HEK293T (cell line): ENCODE data around the gene DNPEP.

Source experiments
- ARNT ChIP-seq: fragments of 450-650 bp; IDR thresholded peaks from 2 replicates; pipeline ENCODE4 v1.6.1; 2017; ENCODE audit warnings: mild to moderate bottlenecking
- BHLHE40 ChIP-seq: fragments of 450-650 bp; IDR thresholded peaks from 2 replicates; pipeline ENCODE4 v1.6.1; 2016; ENCODE audit warnings: mild to moderate bottlenecking, moderate library complexity, borderline replicate concordance
- FOXK2 ChIP-seq: fragments of 450-650 bp; IDR thresholded peaks from 2 replicates; pipeline ENCODE4 v1.6.1; 2016; ENCODE audit warnings: mild to moderate bottlenecking
- LEF1 ChIP-seq: fragments of 450-650 bp; IDR thresholded peaks from 2 replicates; pipeline ENCODE4 v1.6.1; 2017; ENCODE audit warnings: mild to moderate bottlenecking, borderline replicate concordance
- SP1 ChIP-seq: fragments of 450-650 bp; IDR thresholded peaks from 2 replicates; pipeline ENCODE4 v1.6.1; 2017
- ZNF384 ChIP-seq: fragments of 450-650 bp; IDR thresholded peaks from 2 replicates; pipeline ENCODE4 v1.6.1; 2016

DNA sequence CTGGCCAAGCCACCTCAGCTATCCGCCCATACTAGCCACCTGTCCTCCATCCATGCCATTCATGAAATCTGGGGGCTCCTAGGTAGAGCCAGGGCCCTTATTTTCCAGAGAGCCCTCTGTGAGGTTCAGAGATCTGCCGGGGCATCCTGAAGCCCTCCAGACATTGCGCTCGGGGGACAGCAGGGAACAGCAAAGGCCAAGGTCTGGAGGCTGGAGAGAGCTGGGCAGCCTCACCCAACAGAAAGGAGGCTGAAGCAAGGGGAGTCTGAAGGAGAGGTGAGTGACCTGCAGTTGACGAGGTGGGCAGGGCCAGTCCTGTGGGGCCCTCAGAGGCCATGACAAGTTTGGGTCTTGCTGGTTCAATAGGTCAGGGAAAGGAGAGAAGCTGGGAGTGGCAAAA is 21.9 kb upstream of the DNPEP start:
- TF ChIP-seq ARNT (no peak), ZNF384 (no peak), LEF1 (no peak), FOXK2 (no peak), SP1 (no peak), BHLHE40 (no peak)
